Esophagus muscularis mucosa (tissue), 4 donors: Measurements from ENCODE around the gene DNAJC21. TPM values are rescaled to one million over a fixed set of nuclear protein-coding genes. Genes with fewer than 3 reads are reported as not detected.

Source experiments
- DNase-seq: peaks from one replicate; pipeline ENCODE4 v3.0.0-alpha.2; 2017; ENCODE audit errors: extremely low spot score
- H3K27ac ChIP-seq, 4 donors: fragments of 200-600 bp; sonication (generic); replicated peaks in 1 of 4; 1 replicate in 3 of 4; 2 replicates in 1 of 4; pipeline ENCODE4 v1.5.1; 2016 to 2019; ENCODE audit warnings: mild to moderate bottlenecking in 1 of 4
- H3K27me3 ChIP-seq, 4 donors: fragments of 200-600 bp; sonication (generic); one replicate each; pipeline versions ENCODE4 v1.5.1 to v1.6.0; 2016 to 2019
- H3K36me3 ChIP-seq, 4 donors: fragments of 200-600 bp; sonication (generic); one replicate each; pipeline ENCODE4 v1.5.1; 2016 to 2019
- H3K4me1 ChIP-seq, 4 donors: fragments of 200-600 bp; sonication (generic); one replicate each; pipeline ENCODE4 v1.5.1; 2016 to 2019
- H3K4me3 ChIP-seq, 4 donors: fragments of 200-600 bp; sonication (generic); 1 replicate in 2 of 4; 2 replicates in 2 of 4; pipeline ENCODE4 v1.5.1; 2016 to 2019; ENCODE audit warnings: mild to moderate bottlenecking in 4 of 4, moderate library complexity in 1 of 4
- H3K9me3 ChIP-seq, 4 donors: fragments of 200-600 bp; sonication (generic); 1 replicate in 3 of 4; 2 replicates in 1 of 4; pipeline ENCODE4 v1.5.1; 2016 to 2019
- CTCF ChIP-seq, 3 experiments: fragments of 200-600 bp in 2 of 3; fragments of 450-650 bp in 1 of 3; sonication (generic) in 2 of 3; IDR thresholded peaks; one replicate each; pipeline ENCODE4 v1.5.1; 2017 to 2019; ENCODE audit warnings: antibody characterized with exemption in 3 of 3, mild to moderate bottlenecking in 2 of 3, moderate library complexity in 1 of 3
- EP300 ChIP-seq: sonication (generic); formaldehyde crosslinking; IDR thresholded peaks from one replicate; pipeline ENCODE4 v1.6.1; 2017; ENCODE audit warnings: antibody characterized with exemption
- POLR2A ChIP-seq: fragments of 450-650 bp; IDR thresholded peaks from one replicate; pipeline ENCODE4 v1.6.1; 2017; ENCODE audit warnings: antibody characterized with exemption, moderate library complexity, mild to moderate bottlenecking, low read depth
- POLR2AphosphoS5 ChIP-seq, 2 donors: sonication (generic); formaldehyde crosslinking; IDR thresholded peaks; one replicate each; pipeline ENCODE4 v1.6.1; 2017; ENCODE audit warnings: antibody characterized with exemption in 2 of 2
- WGBS: methylation state at CpG from one replicate; pipeline ENCODE4 v1.1.5; 2018; 5-methylcytosine and 5-hydroxymethylcytosine counted together
- intact Hi-C: fragments of 100-400 bp; cut with DNase I; formaldehyde crosslinking; loops from one replicate; pipeline ENCODE4 v1.15.1; 2023
- total RNA-seq, 4 donors: library from RNA; depleted of rRNA; stranded (reverse); fragments of >200 nt; gene quantifications; one replicate each; pipeline versions ENCODE4 v1.1.0 to v1.2.1, GENCODE V29; 2016

The DNAJC21 gene
- total RNA-seq, 4 donors from 2014 or later = 54.5 to 85.6 (median 61.5) TPM

DNA sequence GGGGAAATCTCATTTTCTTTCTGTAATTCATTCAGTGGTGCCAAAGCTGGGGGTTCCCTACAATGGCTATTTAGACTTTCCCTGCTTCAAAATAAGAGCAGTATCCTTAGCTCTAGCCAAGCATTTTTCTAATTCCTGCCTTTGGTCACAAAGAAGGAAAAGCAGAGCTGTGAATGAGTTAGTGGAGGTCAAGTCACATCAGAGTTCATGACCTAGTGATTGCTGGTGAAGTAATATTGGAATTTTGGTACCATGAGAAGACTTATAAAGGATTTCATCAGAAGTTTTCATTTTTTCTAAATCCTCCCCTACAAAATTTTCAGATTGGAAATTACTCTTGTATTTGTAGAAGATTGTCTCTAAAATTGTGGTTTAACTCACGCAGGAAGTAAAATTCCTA is 28.0 kb downstream of the DNAJC21 start:
- DNase-seq = no peak
- Histone ChIP-seq H3K4me1 (no peaks in the 10 kb centered on the region), H3K4me3 (no peak overlapping the region), H3K36me3 (peaks cover 6 to 45% (median 23%) of the 10 kb centered on the region in 4 donors), H3K27ac (no peak overlapping the region), H3K27me3 (no peaks in the 10 kb centered on the region), H3K9me3 (no peaks in the 10 kb centered on the region)
- intact Hi-C loops = no loop called here
- TF ChIP-seq CTCF (IDR thresholded peaks at IDR 0.05) = no peak
- no peak for TF ChIP-seq POLR2A
- no peak for TF ChIP-seq POLR2AphosphoS5 (IDR thresholded peaks at IDR 0.05)
- TF ChIP-seq EP300 = no peak
- 84% methylated on average over 1 of the region's 1 CpG for WGBS

DNA sequence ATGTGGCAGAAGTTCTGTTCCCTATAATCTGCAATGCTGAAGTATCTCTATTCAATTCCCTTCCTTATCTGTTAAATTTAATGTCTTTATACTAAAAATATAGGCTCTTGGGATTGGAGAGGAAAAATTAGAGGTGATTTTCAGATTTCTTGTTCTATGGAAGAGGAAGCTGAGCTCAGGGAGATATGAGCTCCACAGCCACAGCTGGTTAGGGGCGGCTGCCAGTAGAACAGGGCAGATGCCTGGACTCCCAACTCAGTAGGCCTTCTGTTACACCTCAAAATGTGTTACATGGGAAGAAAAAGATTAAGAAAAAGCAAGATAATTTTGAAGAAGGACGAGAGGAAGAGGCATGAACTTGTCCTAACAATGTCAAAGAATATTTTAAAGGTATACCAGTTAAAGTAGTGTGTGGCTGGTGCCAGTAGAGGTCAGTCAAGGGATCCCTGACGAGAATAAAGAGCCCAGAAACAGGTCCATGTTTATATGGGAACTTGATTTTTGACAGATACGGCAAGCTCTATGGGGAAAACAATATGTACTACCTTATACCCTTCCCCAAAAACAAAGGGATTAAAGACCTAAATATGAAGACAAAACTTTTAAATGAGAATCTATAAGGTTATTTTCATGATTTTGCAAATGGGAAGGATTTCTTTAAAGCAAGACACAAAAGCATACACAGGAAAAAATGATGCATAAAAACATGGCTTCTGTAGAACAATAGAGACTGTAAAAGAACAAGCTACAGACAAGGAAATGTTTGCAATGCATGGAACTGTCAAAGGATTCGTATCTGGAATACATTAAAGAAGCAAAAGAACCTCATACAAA is 28.7 kb downstream of the DNAJC21 start:
- H3K27me3 ChIP-seq = no peaks in the 10 kb centered on the region
- intact Hi-C loops = no loop called here
- WGBS = 49% methylated on average over 5 of the region's 5 CpGs

GRCh38 chr5:34959323-34959722 is 30.0 kb downstream of the DNAJC21 start:
- 100% methylated on average over 1 of the region's 1 CpG for WGBS
- Histone ChIP-seq H3K9me3 (no peaks in the 10 kb centered on the region), H3K27ac (no peak overlapping the region), H3K4me1 (no peaks in the 10 kb centered on the region), H3K4me3 (no peak overlapping the region), H3K36me3 (peaks cover 3 to 27% (median 9%) of the 10 kb centered on the region in 4 donors), H3K27me3 (no peaks in the 10 kb centered on the region)
- no peak for DNase-seq
- TF ChIP-seq CTCF (IDR thresholded peaks at IDR 0.05) (no peak), POLR2AphosphoS5 (IDR thresholded peaks at IDR 0.05) (no peak), EP300 (no peak), POLR2A (no peak)
- intact Hi-C loops = no loop called here

More for the DNA sequence above, 28.7 kb downstream of the DNAJC21 start:
- TF ChIP-seq EP300 (no peak), POLR2A (no peak), CTCF (IDR thresholded peaks at IDR 0.05) (peak in 2 of 3 experiments; percentile 23 to 54), POLR2AphosphoS5 (IDR thresholded peaks at IDR 0.05) (no peak)
- Histone ChIP-seq H3K4me1 (no peaks in the 10 kb centered on the region), H3K4me3 (no peak overlapping the region), H3K27ac (peak overlapping the region in 1 of 4 donors; percentile 3), H3K36me3 (peaks cover 3 to 38% (median 18%) of the 10 kb centered on the region in 4 donors), H3K9me3 (no peaks in the 10 kb centered on the region)
- no peak for DNase-seq

DNA sequence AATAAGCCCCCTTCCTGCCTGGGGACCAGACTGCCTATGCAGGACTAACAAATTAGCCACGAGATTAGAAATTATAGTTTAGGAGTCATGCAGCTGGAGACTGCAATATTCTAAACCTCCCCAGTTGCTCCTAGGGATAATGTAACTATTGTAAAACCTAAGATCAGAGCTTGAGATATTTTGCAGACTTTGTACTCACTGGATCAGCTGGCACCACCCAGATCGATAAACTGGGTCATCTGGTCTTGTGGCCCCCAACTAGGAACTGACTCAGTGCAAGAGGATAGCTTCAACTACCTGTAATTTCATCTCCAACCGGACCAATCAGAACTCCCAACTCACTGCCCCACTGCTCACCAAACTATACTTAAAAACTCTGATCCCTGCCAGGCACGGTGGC is 38.2 kb downstream of the DNAJC21 start:
- Histone ChIP-seq H3K27me3 (no peaks in the 10 kb centered on the region), H3K4me3 (no peak overlapping the region), H3K9me3 (no peaks in the 10 kb centered on the region), H3K36me3 (no peaks in the 10 kb centered on the region), H3K4me1 (no peaks in the 10 kb centered on the region), H3K27ac (no peak overlapping the region)
- TF ChIP-seq EP300 (no peak), POLR2A (no peak), CTCF (IDR thresholded peaks at IDR 0.05) (no peak), POLR2AphosphoS5 (IDR thresholded peaks at IDR 0.05) (no peak)
- WGBS = 94% methylated on average over 3 of the region's 4 CpGs
- intact Hi-C loops = no loop called here
- DNase-seq = no peak
